NCI-H1417 treated with DMSO at 0.1 percent for 48 hours (cell line): Measurements from ENCODE around the gene PFKFB1.

Experiments used
- DNase-seq: peaks from one replicate; lab custom pipeline; 2025; lab: John Stamatoyannopoulos, UW

PFKFB1 gene

DNA sequence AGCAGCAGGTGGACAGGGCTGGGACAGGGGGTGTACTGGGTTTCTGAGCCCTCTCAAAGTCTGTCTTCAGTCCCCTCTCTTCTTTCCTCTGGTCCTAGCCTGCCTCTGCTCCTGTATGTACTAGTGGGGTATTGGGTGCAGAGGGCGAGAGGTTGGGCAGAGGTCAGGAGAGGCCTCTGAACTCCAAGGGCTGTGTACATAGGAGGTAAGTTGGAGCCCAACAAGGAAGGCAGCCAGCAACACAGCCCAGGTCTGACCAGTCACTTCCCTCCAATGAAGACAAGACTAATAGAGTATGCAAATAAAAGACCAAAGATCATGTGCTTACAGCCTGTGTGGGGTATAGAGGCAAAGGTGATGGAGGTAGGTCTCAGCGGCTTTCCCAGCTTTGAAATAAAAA, at the start of gene PFKFB1:
Gene PFKFB1, minus strand, starts transcription at position 90 of the 400 bp plus-strand sequence. CDS start 181 bp downstream, outside the sequence.
- no peak for DNase-seq

GRCh38 chrX:55041514-55041913, 47.5 kb upstream of the PFKFB1 start:
- DNase-seq: no peak

GRCh38 chrX:55039471-55039870, 45.5 kb upstream of the PFKFB1 start:
- DNase-seq: no peak

DNA sequence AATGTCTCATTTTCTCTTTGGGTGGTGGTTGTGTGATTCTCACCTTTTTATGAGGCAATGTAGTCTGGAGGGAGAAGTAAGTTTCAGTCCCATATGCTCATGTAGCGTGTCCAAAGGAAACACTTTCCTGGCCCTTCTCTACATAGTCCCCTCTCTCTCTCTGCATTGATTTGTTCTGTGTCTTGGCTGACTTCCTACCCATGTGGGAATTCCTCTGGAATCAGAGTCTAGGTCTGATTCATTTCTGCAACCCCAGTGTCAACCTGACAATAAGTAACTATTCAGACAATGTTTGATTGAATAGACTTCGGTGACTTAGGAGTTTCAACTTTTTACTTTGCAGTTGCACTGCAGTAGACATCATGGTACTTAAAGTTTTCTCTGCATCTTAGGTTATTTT, 39.4 kb upstream of the PFKFB1 start:
- no peak for DNase-seq

- no peak for DNase-seq
Observed at GRCh38 chrX:55030271-55031205, 36.5 kb upstream of the PFKFB1 start, which contains the start of gene ALAS2. TSS of gene ALAS2 (minus strand) at chrX:55030977. CDS start at chrX:55026000, 4,977 bp downstream.

- no peak for DNase-seq
Observed at GRCh38 chrX:55029291-55029690, 35.3 kb upstream of the PFKFB1 start.

DNA sequence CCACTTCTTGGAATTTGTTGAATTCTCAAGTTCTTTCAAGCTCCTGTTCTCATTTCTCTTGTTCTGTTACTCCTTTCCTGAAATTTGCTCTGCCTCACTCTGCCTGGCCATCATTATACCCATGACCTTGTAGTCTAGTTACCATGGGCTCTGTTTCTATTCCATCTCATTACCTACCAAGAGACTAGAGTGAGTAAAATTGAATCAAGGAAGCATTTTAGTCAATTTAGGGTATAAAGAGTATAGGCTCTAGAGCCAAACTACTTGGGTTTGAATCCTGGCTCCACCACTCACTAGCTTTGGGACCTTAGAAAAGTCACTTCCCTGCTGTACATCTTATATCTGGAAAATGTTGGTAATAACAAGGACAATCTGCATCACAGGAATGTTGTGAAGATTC, 34.6 kb upstream of the PFKFB1 start:
- no peak for DNase-seq

DNA sequence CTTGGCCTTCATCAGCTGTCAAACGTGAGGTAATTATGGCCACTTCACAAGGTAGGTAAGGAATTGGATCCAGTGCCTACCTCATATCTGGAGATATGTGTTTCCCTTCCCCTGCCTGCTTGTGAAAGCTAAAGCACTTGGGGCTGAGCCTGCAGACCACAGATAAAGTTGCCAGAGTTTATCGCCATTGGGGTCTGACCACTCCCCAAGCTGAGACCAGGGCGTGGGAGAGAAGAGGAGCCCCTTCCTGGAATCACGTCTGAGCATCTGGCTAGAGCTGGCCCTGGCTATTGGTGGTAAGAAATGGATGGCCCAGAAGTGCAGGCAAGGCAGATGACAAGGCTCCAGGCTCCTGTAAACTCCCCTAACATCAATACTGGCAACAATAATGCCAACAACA, 34.1 kb upstream of the PFKFB1 start:
- no peak for DNase-seq

DNA sequence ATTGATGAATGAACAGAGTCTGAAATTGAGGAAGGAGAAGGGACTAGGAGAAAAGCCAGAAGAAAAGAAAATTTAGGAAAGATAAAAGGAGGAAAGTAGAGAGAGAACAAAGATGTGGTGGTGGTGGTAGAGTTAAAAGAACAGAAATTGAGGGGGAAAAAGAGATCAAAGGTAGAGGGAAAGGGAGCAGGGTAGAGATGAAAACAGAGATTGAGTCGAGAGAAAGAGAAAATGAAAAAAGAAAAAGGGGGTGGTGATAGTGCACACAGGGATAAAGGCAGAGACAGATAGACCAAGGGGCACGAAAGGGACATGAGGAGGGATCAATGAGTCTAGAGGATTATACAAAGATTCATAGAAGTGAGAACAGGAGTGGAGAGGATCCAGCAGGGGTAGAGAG, 32.9 kb upstream of the PFKFB1 start:
- DNase-seq: no peak

- DNase-seq: no peak
Observed at GRCh38 chrX:55026143-55026542, 32.2 kb upstream of the PFKFB1 start.

GRCh38 chrX:55014897-55015299, 20.9 kb upstream of the PFKFB1 start:
- no peak for DNase-seq

GRCh38 chrX:55011294-55011693, 17.3 kb upstream of the PFKFB1 start:
- no peak for DNase-seq

GRCh38 chrX:55008571-55009358, 14.8 kb upstream of the PFKFB1 start:
- DNase-seq: no peak

DNA sequence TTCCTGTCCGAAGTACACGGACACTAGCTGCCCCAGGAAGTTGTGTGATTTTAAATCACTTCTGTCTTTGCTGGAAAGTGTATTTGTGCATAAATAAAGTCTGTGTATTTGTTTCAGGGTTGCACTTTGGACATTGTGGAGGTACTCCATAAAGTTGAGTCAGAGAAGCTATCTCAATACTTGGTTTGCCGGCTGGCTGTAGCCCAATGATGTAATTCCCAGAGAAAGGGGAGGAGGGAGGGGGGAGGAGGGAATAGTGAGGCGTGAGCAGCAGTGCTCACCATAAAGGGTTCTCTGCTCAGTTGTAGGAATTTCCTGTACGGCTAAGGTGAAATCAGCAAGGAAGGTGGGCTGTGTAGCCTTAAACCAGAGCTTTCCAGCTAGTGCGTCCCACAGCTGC, 13.7 kb upstream of the PFKFB1 start:
- DNase-seq: no peak

DNA sequence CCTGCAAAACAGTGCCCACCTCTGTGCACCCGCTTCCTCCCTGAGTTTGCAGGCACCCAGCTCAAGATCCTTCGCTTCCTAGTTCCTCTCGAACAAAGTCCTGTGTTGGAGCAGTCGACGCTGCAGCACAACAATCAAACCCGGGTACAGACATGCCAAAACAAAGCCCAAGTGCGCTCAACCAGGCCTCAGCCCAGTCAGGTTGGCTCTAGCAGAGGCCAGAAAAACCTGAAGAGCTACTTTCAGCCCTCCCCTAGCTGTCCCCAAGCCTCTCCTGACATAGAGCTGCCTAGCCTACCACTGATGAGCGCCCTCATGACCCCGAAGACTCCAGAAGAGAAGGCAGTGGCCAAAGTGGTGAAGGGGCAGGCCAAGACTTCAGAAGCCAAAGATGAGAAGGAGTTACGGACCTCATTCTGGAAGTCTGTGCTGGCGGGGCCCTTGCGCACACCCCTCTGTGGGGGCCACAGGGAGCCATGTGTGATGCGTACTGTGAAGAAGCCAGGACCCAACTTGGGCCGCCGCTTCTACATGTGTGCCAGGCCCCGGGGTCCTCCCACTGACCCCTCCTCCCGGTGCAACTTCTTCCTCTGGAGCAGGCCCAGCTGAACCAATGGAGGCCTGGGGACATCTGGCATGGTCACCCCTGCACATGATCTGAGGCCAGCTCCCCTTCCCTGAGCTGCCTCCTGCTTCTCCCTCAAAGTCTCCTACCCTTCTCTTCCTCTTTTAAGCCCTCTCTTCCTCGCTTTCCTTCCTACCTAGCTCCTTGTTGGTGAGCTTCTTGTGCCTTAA, 13.0 kb upstream of the PFKFB1 start:
- no peak for DNase-seq

DNA sequence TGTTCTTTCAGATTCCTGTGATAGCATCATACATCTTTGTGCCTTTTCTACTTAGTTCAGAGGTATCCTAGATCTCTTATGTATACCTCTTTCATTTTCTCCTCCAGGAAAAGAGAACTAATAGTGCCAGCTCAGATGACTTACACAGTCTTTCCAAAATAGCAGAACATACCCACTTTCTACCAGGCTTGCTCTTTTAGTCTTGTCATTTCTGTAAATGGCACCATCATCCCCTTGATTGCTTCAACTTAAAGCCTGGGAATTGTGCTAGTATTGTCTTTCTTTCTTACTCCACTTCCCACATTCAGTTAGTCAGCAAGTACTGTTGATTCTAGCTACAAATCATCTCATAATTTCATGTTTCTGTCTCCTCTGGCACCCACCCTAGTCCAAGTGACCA, 11.3 kb upstream of the PFKFB1 start:
- DNase-seq: no peak

DNA sequence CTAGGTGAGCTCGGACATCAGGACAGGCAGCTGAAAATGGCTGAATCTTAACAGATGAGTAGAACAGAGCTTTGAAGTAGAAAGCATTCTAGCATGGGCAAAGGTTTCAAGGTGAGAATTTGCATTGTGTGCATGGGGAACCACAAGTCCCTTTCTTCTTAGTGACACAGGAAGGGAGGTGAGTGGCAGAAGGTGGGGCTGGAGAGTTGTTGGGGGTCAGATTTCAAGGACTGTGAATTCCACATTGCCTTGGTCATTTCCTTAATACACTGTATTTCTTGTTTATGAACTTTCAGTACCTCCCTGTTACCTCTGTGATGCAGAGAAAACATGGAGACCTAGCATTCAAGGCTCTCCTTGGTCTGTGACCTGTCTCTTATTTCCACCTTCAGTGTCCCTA, 10.2 kb upstream of the PFKFB1 start:
- DNase-seq: no peak

- DNase-seq: peak; percentile 35
Observed at GRCh38 chrX:54999717-55000598, 6.0 kb upstream of the PFKFB1 start, which contains the start of gene APEX2. TSS of gene APEX2 (plus strand) at chrX:55000363. CDS start at chrX:55000423, 60 bp downstream.

DNA sequence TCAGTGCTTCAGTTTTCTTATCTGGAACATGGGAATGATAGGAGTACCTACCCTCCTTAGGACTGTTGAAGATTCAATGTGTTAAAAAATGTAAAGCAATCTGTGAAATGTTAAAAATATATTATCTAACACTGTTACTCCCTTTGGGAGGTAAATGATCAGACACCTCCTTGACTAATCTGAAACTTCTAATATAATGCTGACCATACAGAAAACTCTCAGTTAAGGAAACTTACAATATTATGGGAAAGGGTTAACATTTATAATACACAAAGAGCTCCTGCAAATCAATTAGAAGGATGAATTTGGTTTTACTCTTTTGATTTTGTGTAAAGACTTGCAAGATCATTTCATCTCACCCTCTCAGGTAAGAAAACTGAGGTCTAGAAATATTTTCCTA, 1.6 kb upstream of the PFKFB1 start:
- no peak for DNase-seq

DNA sequence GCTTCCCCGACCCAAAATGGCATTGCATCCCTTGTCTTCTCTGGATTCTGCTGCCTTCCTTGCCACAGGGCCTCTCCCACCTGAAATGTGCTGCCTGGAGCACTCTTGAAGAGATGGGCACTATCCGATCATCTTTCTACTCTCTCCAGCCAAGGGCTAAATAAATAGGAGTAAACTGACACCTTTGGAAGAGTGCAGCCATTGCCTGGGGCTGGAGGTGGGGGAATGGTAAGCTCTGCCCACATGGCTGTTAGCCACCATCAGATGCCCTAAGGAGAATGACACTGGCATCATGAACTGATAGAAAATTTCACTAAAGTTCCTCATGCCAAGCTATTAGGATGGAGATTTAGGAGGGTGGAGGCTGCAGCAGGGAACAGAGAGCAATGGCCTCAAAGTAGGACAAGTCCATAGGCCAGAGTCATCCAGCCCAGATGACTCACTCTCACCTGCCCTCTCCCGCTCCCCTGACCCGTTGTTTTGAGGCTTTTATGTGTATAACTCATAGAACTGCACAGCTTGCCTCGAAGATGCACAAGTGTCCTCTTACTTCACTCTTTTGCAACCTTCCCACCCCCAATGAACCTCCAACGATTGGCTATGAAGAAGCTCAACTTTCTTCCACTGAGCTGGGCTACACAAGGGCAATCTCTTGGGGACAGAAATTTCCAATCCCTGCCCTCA, 822 bp upstream of the PFKFB1 start:
- no peak for DNase-seq
